Left lobe of liver (tissue), 2 donors: Measurements from ENCODE around the gene EPHB2. TPM values are rescaled to one million over a fixed set of nuclear protein-coding genes. Genes with fewer than 3 reads are reported as not detected.
"Not testable (repeated sequence)": the region's sequence is repeated elsewhere in the genome, so short reads cannot be mapped to it uniquely, and the experiment has no call there.

ENCODE experiments used
- ATAC-seq: fragments of 200-7000 bp; cut with Tn5 transposase; one replicate; pipeline ENCODE4 v1.9.1; 2020; ENCODE audit warnings: mild to moderate bottlenecking, moderate library complexity
- DNase-seq: peaks from one replicate; pipeline ENCODE4 v3.0.0-alpha.2; 2020; ENCODE audit warnings: low spot score
- total RNA-seq: library from RNA; stranded (reverse); gene quantifications from one replicate; pipeline ENCODE4 v1.2.1, GENCODE V29; 2021
- donor health status: DM: no; HTN: no; CAD: no; lungs with moderate emphysema.
- donor health status: DM: no; HTN: yes; CAD: no.

EPHB2 gene
- total RNA-seq, 1 donor from 2014 or later, result 0.38 TPM

DNA sequence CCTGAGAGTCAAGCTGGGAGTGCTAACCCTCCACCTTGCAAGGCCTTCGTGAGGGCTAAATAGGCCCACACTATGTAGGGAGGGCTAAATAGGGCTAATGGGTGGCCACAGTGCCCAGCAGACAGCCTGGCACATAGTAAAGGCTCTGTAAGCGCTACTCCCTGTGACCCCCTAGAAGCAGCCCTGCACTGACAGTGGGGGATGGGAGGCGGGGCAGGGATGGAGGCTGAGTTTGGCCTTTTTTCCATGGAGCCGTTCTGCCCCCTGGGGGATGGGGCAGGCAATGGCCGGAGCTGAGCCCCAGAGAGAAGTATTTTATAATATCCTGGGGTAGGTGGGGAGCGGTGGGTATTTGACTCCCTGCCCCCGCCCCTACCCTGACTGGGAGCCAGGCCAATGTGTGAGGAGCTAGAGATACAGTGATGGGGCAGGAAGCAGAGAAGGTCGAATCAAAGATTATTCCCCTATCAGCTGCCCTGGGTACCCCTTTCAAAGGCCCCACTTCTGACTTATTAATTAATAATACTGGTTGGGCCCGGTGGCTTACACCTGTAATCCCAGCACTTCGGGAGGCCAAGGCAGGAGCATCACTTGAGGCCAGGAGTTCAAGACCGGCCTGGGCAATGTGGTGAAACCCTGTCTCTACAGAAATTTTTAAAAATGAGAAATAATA, 219.7 kb downstream of the EPHB2 start:
- no peak for DNase-seq
- ATAC-seq, result peak; percentile 72

GRCh38 chr1:22932803-22933470, 222.3 kb downstream of the EPHB2 start:
- DNase-seq (no peak), ATAC-seq (no peak)

- no peak for ATAC-seq
- DNase-seq, result no peak
Measured at GRCh38 chr1:22935433-22935832, 224.8 kb downstream of the EPHB2 start.

GRCh38 chr1:22936681-22937080, 226.0 kb downstream of the EPHB2 start:
- no peak for DNase-seq
- no peak for ATAC-seq

DNA sequence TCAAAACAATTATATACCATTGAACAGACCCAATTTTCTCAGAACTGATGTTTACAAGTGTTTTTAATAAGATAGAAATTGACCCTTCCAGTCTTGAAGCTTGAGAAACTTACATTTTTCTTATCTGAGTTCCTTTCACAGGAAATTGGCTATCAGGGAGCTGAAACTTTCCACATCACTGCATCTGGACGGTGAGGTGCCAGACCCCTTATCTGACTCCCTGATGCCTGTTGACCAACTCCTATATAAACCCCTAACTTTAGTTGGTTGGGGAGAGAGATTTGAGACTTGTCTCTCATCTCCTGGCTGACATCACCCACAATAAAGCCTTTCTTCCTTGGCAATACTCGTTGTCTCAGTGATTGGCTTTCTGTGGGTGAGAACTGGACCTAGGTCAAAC, 230.6 kb downstream of the EPHB2 start:
- no peak for ATAC-seq
- DNase-seq, result no peak

GRCh38 chr1:22944346-22945055, 233.9 kb downstream of the EPHB2 start:
- ATAC-seq, result no peak
- DNase-seq, result no peak

DNA sequence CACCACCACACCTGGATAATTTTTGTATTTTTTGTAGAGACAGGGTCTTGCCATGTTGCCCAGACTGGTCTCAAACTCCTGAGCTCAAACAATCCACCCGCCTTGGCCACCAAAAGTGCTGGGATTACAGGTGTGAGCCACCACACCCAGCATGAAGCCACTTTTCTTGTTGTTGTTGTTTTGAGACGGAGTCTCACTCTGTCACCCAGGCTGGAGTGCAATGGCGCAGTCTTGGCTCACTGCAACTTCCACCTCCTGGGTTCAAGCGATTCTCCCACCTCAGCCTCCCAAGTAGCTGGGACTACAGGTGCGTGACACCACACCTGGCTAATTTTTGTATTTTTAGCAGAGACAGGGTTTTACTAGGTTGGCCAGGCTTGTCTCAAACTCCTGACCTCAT, 234.5 kb downstream of the EPHB2 start:
- ATAC-seq, DNase-seq: not testable (repeated sequence)

DNA sequence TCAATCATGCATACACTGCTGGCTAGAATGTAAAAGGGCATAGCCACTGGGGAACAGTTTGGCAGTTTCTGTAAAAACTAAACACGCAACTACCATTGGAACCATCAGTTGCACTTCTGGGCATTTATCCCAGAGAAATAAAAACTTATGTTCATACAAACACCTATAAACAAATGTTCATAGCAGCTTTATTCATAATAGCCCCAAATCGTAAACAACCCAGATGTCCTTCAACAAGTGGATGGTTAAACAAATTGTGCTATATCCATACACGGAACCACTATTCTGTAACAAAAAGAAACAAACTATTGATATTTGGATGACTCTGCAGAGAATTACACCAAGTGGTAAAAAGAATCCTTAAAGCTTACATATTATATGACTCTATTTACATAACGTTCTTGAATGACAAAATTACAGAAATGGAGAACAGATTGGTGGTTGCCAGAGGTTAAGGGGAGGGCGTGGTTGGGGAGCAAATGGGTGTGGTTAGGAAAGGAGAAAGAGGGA, 239.2 kb downstream of the EPHB2 start:
- ATAC-seq (no peak), DNase-seq (no peak)

DNA sequence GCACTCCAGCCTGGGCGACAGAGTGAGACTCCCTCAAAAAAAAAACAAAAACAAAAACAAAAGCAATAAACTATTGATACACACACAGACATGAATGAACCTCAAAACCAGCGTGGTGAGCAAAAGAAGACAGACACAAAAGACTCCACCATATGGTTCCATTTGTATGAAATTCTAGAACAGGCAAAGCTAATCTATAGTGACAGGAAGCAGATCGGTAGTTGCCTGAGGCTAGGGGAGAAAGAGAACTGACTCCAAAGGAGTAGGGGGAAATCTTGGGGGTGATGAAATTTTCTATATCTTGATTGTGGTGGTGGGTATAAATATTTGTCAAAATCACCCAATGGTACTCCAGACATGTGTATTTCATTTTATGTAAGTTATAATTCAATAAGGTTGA, 241.2 kb downstream of the EPHB2 start:
- no peak for DNase-seq
- ATAC-seq, result no peak

DNA sequence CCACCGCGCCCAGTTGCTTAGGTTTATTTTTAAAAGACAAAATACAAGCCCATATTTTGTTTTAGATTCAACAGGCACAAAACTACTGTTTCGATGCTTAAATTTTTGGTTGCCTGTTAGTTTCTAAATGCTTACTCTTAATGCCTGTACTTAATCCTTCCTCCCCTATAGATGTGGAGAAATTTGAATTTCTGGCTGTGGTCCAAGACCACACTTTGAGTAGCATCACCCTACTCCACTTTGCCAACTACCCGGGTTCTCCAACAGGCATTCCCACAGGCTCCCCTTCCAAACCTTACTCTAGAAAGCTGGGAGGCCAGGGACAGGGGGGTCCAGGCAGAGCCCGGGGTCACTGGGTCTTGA, 242.0 kb downstream of the EPHB2 start:
- DNase-seq, result no peak
- ATAC-seq, result no peak

DNA sequence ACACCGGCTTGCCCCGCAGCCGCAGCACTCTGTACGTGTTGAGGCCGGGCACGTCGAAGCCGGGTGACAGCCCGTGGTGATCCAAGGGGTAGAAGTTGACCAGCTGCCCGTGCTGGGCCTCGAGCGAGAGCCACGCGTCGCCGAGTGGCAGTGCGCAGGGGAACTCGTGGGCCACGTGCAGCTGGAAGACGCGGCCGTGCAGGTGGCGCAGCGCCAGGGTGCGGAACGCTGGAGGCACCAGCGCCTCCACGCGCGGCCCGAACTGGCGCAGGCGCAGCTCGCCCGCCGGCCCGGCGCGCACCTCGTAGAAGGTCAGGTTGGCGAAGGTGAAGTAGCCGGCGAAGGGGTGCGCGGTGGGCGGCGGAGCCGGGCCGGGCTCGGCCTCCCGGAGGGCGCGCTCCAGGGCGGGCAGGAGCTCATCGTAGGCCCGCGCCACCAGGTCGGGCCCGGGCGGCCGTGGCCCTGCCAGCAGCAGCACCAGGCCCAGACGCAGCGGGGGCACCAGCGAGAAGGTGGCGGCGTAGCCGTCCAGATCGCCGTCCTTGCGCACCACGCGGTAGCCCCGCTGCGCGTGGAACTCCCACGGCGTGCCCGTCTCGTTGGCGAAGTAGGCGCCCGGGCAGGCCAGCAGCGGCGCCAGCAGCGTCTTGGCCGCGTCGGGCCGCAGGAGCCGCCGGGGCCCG, 242.6 kb downstream of the EPHB2 start:
- DNase-seq (no peak), ATAC-seq (no peak)

GRCh38 chr1:22953740-22954141, 243.1 kb downstream of the EPHB2 start:
- ATAC-seq (no peak), DNase-seq (no peak)

DNA sequence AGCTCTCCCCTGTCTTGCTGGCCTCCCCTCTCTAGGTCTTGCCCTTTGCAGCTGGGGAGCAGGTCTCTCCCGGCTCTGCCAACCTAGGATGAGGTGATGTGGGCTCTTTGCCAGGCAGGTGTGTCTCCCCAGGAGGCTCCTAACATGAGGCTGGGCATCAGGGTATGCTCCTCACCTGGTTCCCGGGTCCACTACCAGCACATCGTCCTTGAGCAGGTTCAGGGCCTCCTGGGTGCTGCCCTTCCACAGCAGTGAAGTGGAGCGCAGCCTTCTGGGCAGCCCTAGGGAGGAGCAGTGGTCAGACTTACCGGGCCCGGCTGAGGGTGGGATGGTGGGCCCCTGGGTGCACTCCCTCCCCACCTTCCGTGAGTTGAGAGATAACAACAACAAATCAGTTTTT, 244.5 kb downstream of the EPHB2 start:
- no peak for ATAC-seq

GRCh38 chr1:22957066-22957465, 246.4 kb downstream of the EPHB2 start:
- DNase-seq (no peak), ATAC-seq (no peak)

More for the DNA sequence above, 244.5 kb downstream of the EPHB2 start:
- DNase-seq, result no peak

- DNase-seq, result no peak
- ATAC-seq, result no peak
Measured at GRCh38 chr1:22958556-22958955, 247.9 kb downstream of the EPHB2 start.

DNA sequence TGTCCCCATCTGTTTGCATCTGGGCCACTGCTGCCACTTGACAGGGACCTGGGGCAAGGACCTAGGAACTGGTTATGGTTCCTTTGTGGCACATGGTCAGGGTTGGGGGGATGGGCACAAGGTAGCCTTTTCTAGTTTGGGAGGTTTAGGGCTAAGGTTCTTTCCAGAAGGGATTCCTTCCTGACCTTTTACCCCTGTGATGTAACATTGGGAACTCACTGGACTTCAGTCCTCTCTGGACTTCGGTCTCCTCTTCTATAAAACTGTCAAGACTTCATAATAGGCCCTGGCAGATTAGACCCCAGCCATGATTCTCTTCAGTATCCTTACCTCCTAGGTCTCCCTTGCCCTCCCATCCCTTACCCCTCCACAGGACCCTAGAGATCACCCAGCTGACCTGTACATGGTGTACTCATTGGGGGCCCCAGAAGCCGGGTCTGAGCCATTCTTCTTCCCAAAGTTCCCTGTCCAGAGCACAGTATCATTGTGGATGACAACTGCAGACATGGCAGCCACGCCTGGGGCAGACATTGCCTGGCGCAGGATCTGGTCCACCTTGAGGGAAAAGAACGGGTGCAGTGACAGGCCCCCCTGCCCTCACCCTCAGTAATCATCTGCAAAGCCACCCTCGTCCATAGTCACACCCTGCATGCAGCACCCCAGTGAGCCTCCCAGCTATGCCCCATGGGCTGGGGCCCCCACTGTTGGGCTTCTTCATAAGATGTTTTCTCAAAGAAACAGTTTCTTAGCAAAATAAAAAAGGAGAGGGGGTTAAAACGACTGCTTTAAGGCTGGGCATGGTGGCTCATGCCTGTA, 249.1 kb downstream of the EPHB2 start:
- DNase-seq, result no peak
- peak; percentile 59 for ATAC-seq

- no peak for ATAC-seq
- no peak for DNase-seq
Measured at GRCh38 chr1:22962558-22962957, 251.9 kb downstream of the EPHB2 start.

GRCh38 chr1:22963044-22963677, 252.5 kb downstream of the EPHB2 start:
- peak; percentile 23 for DNase-seq
- ATAC-seq, result no peak

- no peak for ATAC-seq
Measured at GRCh38 chr1:22966309-22966708, 255.7 kb downstream of the EPHB2 start.

GRCh38 chr1:22967833-22968232, 257.2 kb downstream of the EPHB2 start:
- ATAC-seq (no peak), DNase-seq (no peak)

More at GRCh38 chr1:22966309-22966708, 255.7 kb downstream of the EPHB2 start:
- DNase-seq, result no peak
